Skeletal muscle tissue (tissue), 4 donors: ENCODE data around the gene ADK. TPM values are rescaled to one million over a fixed set of nuclear protein-coding genes. Genes with fewer than 3 reads are reported as not detected.

Experiments used
- H3K27ac ChIP-seq: one replicate; pipeline ENCODE4 v1.7.0; 2013; ENCODE audit warnings: mild to moderate bottlenecking, low read depth, low read length, inconsistent platforms
- H3K27me3 ChIP-seq, 3 donors: one replicate each; pipeline ENCODE4 v1.7.0; 2013; ENCODE audit warnings: low read length in 3 of 3; ENCODE audit not compliant: control insufficient read depth in 3 of 3, insufficient read depth in 3 of 3
- H3K36me3 ChIP-seq, 3 donors: one replicate each; pipeline ENCODE4 v1.7.0; 2013; ENCODE audit warnings: low read length in 3 of 3; ENCODE audit not compliant: control insufficient read depth in 3 of 3, insufficient read depth in 3 of 3
- H3K4me1 ChIP-seq, 3 donors: one replicate each; pipeline ENCODE4 v1.7.0; 2013; ENCODE audit warnings: low read length in 3 of 3, mild to moderate bottlenecking in 3 of 3; ENCODE audit not compliant: control insufficient read depth in 3 of 3, insufficient read depth in 3 of 3
- H3K4me3 ChIP-seq, 3 donors: one replicate each; pipeline ENCODE4 v1.7.0; 2013; ENCODE audit warnings: low read length in 3 of 3
- H3K9ac ChIP-seq, 3 donors: one replicate each; pipeline ENCODE4 v1.7.0; 2013; ENCODE audit warnings: low read length in 3 of 3, mild to moderate bottlenecking in 3 of 3, moderate library complexity in 2 of 3, low read depth in 1 of 3
- H3K9me3 ChIP-seq, 3 donors: one replicate each; pipeline ENCODE4 v1.7.0; 2013; ENCODE audit warnings: low read length in 3 of 3; ENCODE audit not compliant: control insufficient read depth in 3 of 3
- total RNA-seq: library from RNA; depleted of rRNA; stranded (reverse); fragments of >200 nt; gene quantifications from one replicate; pipeline ENCODE4 v1.2.3, GENCODE V29; 2014
- donor health status: Osteomylitis.

Gene ADK
- total RNA-seq, 1 donor from 2014 or later: 28.2 TPM

DNA sequence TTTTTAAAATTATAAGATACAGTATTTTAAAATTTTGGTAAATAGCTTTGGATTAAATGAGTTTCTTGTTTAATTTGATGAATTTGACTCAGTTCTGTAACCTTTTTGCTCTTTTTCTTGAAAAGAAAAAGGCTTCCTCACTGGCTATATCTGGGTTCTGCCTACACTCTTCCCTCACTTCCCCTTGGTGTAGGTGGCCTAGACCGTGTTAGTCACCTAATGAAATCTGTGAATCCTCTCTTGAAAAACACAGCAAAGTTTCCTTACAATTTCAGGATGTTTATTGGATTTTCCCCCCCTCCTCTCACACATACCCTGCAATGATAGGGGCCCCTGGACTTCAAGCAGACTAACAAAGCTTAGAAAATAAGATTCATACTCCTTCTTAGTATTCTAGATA, 231.6 kb downstream of the ADK start:
- Histone ChIP-seq H3K27me3 (no peaks in the 10 kb centered on the region), H3K4me1 (no peaks in the 10 kb centered on the region), H3K9me3 (no peaks in the 10 kb centered on the region), H3K4me3 (no peak overlapping the region), H3K9ac (no peak overlapping the region), H3K36me3 (no peaks in the 10 kb centered on the region), H3K27ac (no peak overlapping the region)

DNA sequence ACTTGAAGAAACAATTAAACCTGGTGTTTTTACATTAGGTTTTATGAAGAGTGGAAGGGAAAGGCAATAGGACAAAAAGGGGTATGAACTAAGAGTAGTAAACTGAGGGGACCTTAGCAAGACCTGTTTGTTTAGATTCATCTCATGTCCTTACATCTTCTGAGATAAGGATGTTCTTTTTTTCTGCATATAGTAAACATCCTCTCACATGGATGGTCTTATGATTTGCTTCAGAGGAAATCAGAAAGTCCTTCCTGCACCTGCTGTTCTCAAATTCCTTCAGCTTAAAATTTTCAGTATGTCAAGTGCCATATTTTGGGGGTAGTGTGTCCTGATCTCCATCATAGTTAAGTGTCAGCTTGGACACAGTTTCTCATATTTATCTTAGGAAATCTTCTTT, 232.6 kb downstream of the ADK start:
- H3K27ac ChIP-seq: no peak overlapping the region
- no peaks in the 10 kb centered on the region for H3K4me1 ChIP-seq
- no peak overlapping the region for H3K4me3 ChIP-seq
- H3K36me3 ChIP-seq: no peaks in the 10 kb centered on the region
- no peak overlapping the region for H3K9ac ChIP-seq
- no peaks in the 10 kb centered on the region for H3K27me3 ChIP-seq
- no peaks in the 10 kb centered on the region for H3K9me3 ChIP-seq

DNA sequence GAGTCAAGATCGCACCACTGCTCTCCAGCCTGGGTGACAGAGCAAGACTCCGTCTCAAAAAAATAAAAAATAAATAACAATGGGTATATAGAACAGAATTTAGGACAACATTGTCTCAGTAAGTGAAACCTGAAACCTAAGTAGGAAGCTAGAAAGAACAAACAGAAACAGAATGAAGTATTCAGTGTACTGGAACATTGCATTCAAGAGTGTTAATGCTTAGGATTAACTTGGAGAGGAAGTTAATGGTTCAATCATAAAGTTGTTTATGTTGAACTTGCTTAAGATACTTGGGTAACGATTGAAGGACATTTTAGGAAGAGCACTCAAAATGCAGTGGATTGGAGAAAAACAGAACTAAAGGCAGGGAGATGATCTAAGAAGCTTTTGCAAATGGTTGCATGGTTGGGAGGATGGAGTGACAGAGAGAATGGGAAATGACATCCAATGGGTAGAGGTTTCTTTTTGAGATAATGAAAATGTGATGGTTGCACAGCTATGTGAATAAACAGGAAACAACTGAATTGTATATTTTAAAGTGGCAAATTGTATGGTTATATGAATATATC, 233.7 kb downstream of the ADK start:
- H3K9me3 ChIP-seq: no peaks in the 10 kb centered on the region
- H3K27ac ChIP-seq: no peak overlapping the region
- H3K4me1 ChIP-seq: no peaks in the 10 kb centered on the region
- H3K9ac ChIP-seq: no peak overlapping the region
- no peak overlapping the region for H3K4me3 ChIP-seq
- no peaks in the 10 kb centered on the region for H3K36me3 ChIP-seq
- H3K27me3 ChIP-seq: no peaks in the 10 kb centered on the region

DNA sequence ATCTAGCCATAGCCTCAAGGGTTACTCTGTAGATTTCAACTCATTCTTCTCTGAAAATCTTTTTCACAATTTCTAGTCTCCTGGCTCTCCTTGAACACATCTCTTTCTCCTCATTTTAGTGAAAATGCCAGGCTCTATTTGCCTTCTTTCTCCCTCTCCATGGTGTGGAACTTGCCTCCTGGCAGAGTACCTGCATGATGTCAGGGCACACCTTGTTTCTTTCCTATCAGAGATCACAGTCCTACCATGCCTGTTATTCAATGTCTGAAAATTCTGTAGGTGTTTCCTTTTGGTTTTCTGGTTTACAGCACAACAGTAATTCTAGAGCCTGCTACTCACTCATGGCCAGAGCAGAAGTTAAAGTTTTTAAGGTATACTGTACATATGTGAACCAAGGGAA, 237.8 kb downstream of the ADK start:
- Histone ChIP-seq H3K9me3 (no peaks in the 10 kb centered on the region), H3K4me1 (no peaks in the 10 kb centered on the region), H3K27ac (no peak overlapping the region), H3K36me3 (no peaks in the 10 kb centered on the region), H3K27me3 (no peaks in the 10 kb centered on the region), H3K9ac (no peak overlapping the region), H3K4me3 (no peak overlapping the region)

DNA sequence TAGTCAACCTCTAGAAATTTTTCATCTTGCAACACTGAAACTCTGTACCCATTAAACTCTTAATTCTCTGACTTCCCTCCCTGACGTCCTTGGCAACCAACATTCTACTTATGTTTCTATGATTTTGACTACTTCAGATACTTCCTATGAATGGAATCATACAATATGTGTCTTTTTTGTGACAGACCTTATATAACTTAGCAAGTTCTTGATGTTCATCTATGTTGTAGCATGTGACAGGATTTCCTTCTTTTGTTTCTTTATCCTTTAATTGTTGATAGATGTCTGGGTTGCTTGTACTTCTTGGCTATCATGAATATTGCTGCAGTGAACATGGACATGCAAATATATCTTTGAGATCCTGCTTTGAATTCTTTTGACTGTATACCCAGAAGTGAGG, 240.8 kb downstream of the ADK start:
- H3K4me1 ChIP-seq: no peaks in the 10 kb centered on the region
- no peaks in the 10 kb centered on the region for H3K9me3 ChIP-seq
- no peak overlapping the region for H3K9ac ChIP-seq
- no peaks in the 10 kb centered on the region for H3K27me3 ChIP-seq
- no peak overlapping the region for H3K4me3 ChIP-seq
- H3K27ac ChIP-seq: no peak overlapping the region
- H3K36me3 ChIP-seq: no peaks in the 10 kb centered on the region

DNA sequence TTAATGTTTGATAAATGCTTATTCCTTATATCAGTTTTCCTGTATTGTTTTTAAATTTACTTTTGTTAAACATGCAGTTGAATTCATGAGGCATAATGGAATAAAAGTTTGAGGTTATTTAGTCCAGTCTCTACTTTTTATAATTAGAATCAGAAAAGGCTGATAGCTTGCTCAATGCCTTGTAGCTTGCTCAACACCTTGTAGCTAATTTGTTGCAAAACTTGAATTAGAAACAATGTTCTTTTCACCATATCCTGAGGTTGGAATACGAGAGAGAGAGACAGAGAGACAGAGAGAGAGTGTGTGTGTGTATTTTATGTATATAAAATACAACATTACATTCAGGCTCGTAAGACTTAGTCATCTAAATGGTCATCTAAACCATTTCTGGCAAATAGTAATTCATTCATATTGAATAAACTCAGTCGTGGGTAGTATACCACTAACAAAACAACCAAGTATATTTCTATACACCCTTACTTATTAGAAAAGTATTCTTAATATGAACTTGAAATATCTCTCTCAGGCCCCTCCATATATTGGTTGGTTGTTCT, 243.5 kb downstream of the ADK start:
- no peaks in the 10 kb centered on the region for H3K36me3 ChIP-seq
- no peak overlapping the region for H3K9ac ChIP-seq
- H3K4me3 ChIP-seq: no peak overlapping the region
- no peaks in the 10 kb centered on the region for H3K4me1 ChIP-seq
- no peaks in the 10 kb centered on the region for H3K27me3 ChIP-seq
- no peaks in the 10 kb centered on the region for H3K9me3 ChIP-seq
- H3K27ac ChIP-seq: no peak overlapping the region

DNA sequence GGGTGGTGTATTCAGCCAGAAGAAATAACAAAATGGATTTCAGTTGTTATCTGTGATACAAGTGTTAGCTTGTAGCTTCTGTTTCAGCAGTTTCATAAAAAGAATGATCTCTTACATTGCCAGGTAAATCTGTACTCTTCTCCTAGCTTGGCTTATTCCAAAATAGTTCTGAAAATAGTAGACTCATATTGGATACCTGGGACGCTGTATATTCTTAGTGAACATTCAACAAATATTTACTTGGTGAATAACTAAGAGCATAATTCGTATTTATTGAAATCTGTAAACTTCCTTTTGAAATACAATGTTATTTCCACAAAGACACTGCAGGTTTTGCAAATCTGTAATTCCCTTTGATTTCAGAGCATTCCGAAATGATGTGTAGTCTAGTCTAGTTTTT, 249.2 kb downstream of the ADK start:
- Histone ChIP-seq H3K4me3 (no peak overlapping the region), H3K9me3 (no peaks in the 10 kb centered on the region), H3K27me3 (no peaks in the 10 kb centered on the region), H3K36me3 (no peaks in the 10 kb centered on the region), H3K27ac (no peak overlapping the region), H3K4me1 (no peaks in the 10 kb centered on the region), H3K9ac (no peak overlapping the region)

DNA sequence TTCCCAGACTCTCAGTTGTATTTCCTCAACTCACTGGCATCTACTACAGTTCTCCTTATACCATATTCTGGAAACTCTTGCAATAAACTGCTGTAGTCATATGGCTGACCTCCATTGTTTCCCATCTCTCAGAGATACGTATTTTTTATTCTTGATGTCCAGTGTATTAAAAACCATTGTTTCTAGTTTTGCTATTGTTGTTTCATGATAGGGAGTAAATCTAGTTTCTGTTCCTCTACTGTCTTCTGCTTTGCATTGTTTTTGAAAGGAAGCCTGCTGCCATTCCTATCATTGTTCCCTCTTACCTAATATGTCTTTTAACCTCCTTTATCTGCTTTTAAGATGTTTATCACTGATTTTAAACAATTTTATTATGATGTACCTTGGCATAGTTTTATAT, 255.0 kb downstream of the ADK start:
- no peak overlapping the region for H3K9ac ChIP-seq
- no peaks in the 10 kb centered on the region for H3K27me3 ChIP-seq
- no peak overlapping the region for H3K27ac ChIP-seq
- no peak overlapping the region for H3K4me3 ChIP-seq
- peaks cover 0 to 3% (median 0%) of the 10 kb centered on the region in 3 donors for H3K36me3 ChIP-seq
- no peaks in the 10 kb centered on the region for H3K9me3 ChIP-seq
- no peaks in the 10 kb centered on the region for H3K4me1 ChIP-seq

DNA sequence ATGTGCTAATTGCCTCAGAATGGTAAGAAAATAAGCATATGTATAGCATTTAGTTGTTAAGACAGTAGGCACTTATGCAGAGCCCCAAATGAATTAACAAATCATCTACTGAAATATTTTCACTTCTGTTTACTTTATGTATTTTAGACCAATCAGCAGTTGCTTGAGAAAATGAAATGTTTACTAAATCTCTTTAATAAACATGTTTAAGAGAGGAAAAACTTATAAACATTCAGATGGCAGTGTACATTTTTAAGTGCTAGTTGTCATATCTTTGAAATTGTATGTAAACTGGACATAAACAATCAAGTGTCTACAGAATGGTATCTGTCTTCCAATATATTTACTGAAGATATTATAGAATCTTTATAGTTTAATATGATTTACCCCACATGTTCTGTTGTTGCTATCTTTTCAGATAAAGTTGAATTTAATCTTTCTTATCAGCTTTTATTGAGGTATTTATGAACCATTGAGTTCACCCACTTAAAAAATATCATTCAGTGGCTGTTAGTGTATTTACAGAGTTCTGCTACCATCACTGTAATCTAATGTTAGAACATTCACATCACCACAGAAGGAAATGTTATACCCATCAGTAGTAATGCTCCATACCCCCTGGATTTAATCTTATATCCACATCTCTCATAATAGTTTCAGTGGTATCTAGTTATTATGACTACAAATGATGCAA, 264.3 kb downstream of the ADK start:
- H3K9ac ChIP-seq: no peak overlapping the region
- H3K27ac ChIP-seq: no peak overlapping the region
- H3K9me3 ChIP-seq: no peaks in the 10 kb centered on the region
- H3K36me3 ChIP-seq: peaks cover 0 to 8% (median 0%) of the 10 kb centered on the region in 3 donors
- no peaks in the 10 kb centered on the region for H3K27me3 ChIP-seq
- H3K4me1 ChIP-seq: peaks cover 0 to 5% (median 0%) of the 10 kb centered on the region in 3 donors
- no peak overlapping the region for H3K4me3 ChIP-seq

DNA sequence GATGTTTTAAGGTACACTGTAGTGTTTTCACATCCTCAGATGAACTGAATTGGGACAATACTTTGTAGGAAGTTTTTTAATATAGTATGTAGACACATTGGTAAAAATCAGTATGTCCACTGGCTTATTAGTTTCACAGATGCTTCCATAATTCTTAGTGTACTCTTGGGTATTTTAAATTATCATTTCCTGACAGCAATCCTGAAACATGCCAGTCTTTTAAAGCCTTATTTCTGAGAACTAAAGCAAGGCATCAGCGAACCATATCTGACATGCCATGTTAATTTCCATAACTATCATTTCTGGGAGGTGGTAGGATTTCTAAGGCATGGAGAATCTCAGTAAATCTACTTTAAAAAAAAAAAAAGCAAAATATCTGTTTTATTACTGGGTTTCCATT, 266.4 kb downstream of the ADK start:
- no peaks in the 10 kb centered on the region for H3K9me3 ChIP-seq
- H3K27me3 ChIP-seq: no peaks in the 10 kb centered on the region
- no peak overlapping the region for H3K27ac ChIP-seq
- H3K36me3 ChIP-seq: no peaks in the 10 kb centered on the region
- no peak overlapping the region for H3K4me3 ChIP-seq
- peaks cover 0 to 5% (median 0%) of the 10 kb centered on the region in 3 donors for H3K4me1 ChIP-seq
- H3K9ac ChIP-seq: no peak overlapping the region
